CD4-positive, CD25-positive, alpha-beta regulatory T cell (primary cell): Measurements from ENCODE around the gene BIK. TPM values are rescaled to one million over a fixed set of nuclear protein-coding genes. Genes with fewer than 3 reads are reported as not detected.

Source experiments
- ATAC-seq, 2 donors: fragments of 150-1000 bp; cut with Tn5 transposase; one replicate each; pipeline ENCODE4 v1.10.0; 2021; ENCODE audit warnings: low read depth in 2 of 2, moderate number of reproducible peaks in 2 of 2, moderate library complexity in 1 of 2
- DNase-seq, 3 donors: peaks; one replicate each; pipeline versions ENCODE4 v3.0.0 to v3.0.0-alpha.2; 2012 to 2022; ENCODE audit warnings: mixed read lengths in 1 of 3
- H3K27ac ChIP-seq: one replicate; pipeline ENCODE4 v1.7.0; 2013; ENCODE audit warnings: mild to moderate bottlenecking, low read length; ENCODE audit not compliant: insufficient read depth, poor library complexity, severe bottlenecking
- H3K27me3 ChIP-seq: one replicate; pipeline ENCODE4 v1.7.0; 2013; ENCODE audit warnings: low read length; ENCODE audit not compliant: control insufficient read depth, insufficient read depth
- H3K36me3 ChIP-seq: one replicate; pipeline ENCODE4 v1.7.0; 2013; ENCODE audit warnings: mild to moderate bottlenecking, low read length, moderate library complexity; ENCODE audit not compliant: control insufficient read depth, insufficient read depth
- H3K4me1 ChIP-seq: 2 replicates; pipeline ENCODE4 v1.7.0; 2013; ENCODE audit warnings: mild to moderate bottlenecking, low read length; ENCODE audit not compliant: insufficient read depth, control insufficient read depth, poor library complexity, severe bottlenecking
- H3K4me3 ChIP-seq: one replicate; pipeline ENCODE4 v1.7.0; 2013; ENCODE audit warnings: low read depth, mild to moderate bottlenecking, low read length, moderate library complexity
- H3K9me3 ChIP-seq, 2 experiments: 1 replicate in 1 of 2; 2 replicates in 1 of 2; pipeline ENCODE4 v1.7.0; 2013; ENCODE audit warnings: low read length in 2 of 2, mild to moderate bottlenecking in 1 of 2, moderate library complexity in 1 of 2; ENCODE audit not compliant: control insufficient read depth in 2 of 2
- H3K27ac Mint-ChIP-seq, 3 donors: one replicate each; pipeline ENCODE4 v1.8.0; 2020 to 2022; ENCODE audit warnings: mild to moderate bottlenecking in 3 of 3, mixed read lengths in 3 of 3, moderate library complexity in 2 of 3
- H3K27me3 Mint-ChIP-seq: one replicate; pipeline ENCODE4 v1.8.0; 2022; ENCODE audit warnings: mild to moderate bottlenecking, mixed read lengths
- H3K36me3 Mint-ChIP-seq: one replicate; pipeline ENCODE4 v1.8.0; 2020; ENCODE audit warnings: mixed read lengths
- H3K4me1 Mint-ChIP-seq, 4 donors: one replicate each; pipeline ENCODE4 v1.8.0; 2020 to 2022; ENCODE audit warnings: mixed read lengths in 4 of 4, mild to moderate bottlenecking in 1 of 4
- H3K4me3 Mint-ChIP-seq, 4 donors: one replicate each; pipeline ENCODE4 v1.8.0; 2020 to 2022; ENCODE audit warnings: mild to moderate bottlenecking in 4 of 4, mixed read lengths in 4 of 4, moderate library complexity in 3 of 4
- H3K9me3 Mint-ChIP-seq, 7 donors: one replicate each; pipeline ENCODE4 v1.8.0; 2020 to 2022; ENCODE audit warnings: mixed read lengths in 7 of 7, mild to moderate bottlenecking in 3 of 7, moderate library complexity in 2 of 7
- polyA plus RNA-seq, 4 donors: library from polyadenylated mRNA; unstranded; fragments of 300-500 nt; fragmentation: Illumina TruSeq; gene quantifications; one replicate each; pipeline ENCODE4 v1.2.3, GENCODE V29; 2021
- total RNA-seq: library from RNA; stranded (reverse); gene quantifications from one replicate; pipeline ENCODE4 v1.2.3, GENCODE V29; 2022

The BIK gene
- total and polyA plus RNA-seq, 5 donors from 2014 or later, result 1.7 to 10.0 (median 6.4) TPM

DNA sequence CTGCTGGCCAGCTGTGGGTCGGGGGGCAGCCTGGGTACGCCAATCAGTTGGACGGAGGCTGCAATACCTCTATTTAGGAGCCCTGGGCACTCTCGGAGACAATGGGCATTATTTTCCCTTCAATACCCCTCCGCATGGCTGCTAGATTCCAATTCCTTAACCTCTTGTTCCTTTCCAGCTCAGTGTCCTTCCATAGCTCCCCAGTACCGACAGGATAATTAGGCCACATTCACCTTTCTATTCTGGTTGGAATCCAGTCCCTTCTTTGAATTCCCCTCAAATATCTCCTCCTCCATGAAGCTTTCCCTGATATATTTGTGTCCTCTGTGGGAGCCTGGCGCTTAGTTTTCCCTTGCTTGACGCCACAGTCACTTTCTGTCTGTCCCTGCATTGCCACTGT, 4.2 kb upstream of the BIK start:
- Mint-ChIP-seq H3K9me3 (no peaks in the 10 kb centered on the region), H3K4me1 (peaks cover 5 to 20% (median 9%) of the 10 kb centered on the region in 4 donors), H3K27ac (no peak overlapping the region), H3K27me3 (no peaks in the 10 kb centered on the region), H3K4me3 (peak overlapping the region in 1 of 4 donors; percentile 6), H3K36me3 (no peaks in the 10 kb centered on the region)
- peaks cover 23% of the 10 kb centered on the region for H3K4me1 ChIP-seq
- ATAC-seq (no peak), DNase-seq (no peak)
- no peak overlapping the region for H3K4me3 ChIP-seq
- H3K27me3 ChIP-seq, result no peaks in the 10 kb centered on the region
- no peaks in the 10 kb centered on the region for H3K36me3 ChIP-seq
- H3K9me3 ChIP-seq, result no peaks in the 10 kb centered on the region
- no peak overlapping the region for H3K27ac ChIP-seq

- Mint-ChIP-seq H3K27me3 (peaks cover 4% of the 10 kb centered on the region), H3K4me3 (peak overlapping the region; percentile 3 to 73 (median 60)), H3K27ac (no peak overlapping the region), H3K4me1 (peaks cover 0 to 11% (median 4%) of the 10 kb centered on the region in 4 donors), H3K9me3 (no peaks in the 10 kb centered on the region), H3K36me3 (no peaks in the 10 kb centered on the region)
- DNase-seq (no peak), ATAC-seq (no peak)
- no peaks in the 10 kb centered on the region for H3K9me3 ChIP-seq
- H3K27me3 ChIP-seq, result no peaks in the 10 kb centered on the region
- H3K4me3 ChIP-seq, result no peak overlapping the region
- H3K4me1 ChIP-seq, result peaks cover 18% of the 10 kb centered on the region
- no peak overlapping the region for H3K27ac ChIP-seq
- no peaks in the 10 kb centered on the region for H3K36me3 ChIP-seq
Observed at GRCh38 chr22:43109511-43109910, 1.0 kb upstream of the BIK start.

GRCh38 chr22:43109921-43110443, 568 bp upstream of the BIK start:
- no peak for DNase-seq

DNA sequence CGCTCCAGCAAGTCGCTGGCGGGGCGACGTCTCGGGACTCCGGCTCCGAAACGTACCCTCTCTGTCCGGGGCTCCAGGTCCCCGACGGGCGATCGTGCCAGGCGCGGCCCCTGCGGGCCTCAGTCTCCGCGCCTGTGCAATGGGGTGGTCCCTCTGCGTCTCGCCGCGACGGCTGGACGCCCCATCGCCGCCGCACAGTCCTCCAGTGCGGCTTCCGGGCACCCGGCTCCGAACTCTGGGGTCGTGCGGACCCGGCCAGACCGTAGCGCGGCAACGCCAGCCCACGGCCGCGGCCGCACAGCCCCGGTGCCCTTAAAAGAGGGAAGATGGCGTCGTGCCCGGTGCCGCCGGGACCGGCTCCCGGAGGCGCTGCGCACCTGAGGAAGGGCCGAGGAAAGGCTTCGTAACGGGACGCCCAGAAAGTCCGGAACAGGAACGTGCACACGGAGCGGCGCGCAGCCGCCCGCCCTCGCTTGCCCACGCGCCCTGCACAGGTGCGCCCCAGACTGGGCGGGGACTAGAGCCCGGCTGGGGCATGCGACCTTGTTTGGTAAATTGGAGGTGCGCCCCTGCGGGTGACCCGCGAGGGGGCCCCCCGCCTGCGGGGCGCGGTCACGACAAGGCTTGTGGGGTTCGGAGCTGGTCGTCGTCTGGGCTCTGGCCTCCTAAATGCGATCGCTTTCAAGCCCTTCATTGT, 525 bp downstream of the BIK start:
- Mint-ChIP-seq H3K27me3 (peaks cover 4% of the 10 kb centered on the region), H3K4me3 (peak overlapping the region; percentile 78 to 88 (median 84))
- H3K27ac ChIP-seq, result no peak overlapping the region

More at GRCh38 chr22:43109921-43110443, 568 bp upstream of the BIK start:
- H3K9me3 ChIP-seq, result no peaks in the 10 kb centered on the region
- H3K4me1 Mint-ChIP-seq, result peaks cover 0 to 9% (median 4%) of the 10 kb centered on the region in 4 donors
- H3K27me3 Mint-ChIP-seq, result peaks cover 4% of the 10 kb centered on the region
- ATAC-seq, result no peak
- H3K27ac ChIP-seq, result no peak overlapping the region
- peak overlapping the region; percentile 67 for H3K4me3 ChIP-seq
- H3K27me3 ChIP-seq, result no peaks in the 10 kb centered on the region
- H3K4me1 ChIP-seq, result peaks cover 18% of the 10 kb centered on the region
- no peak overlapping the region for H3K27ac Mint-ChIP-seq
- peak overlapping the region; percentile 81 to 87 (median 86) for H3K4me3 Mint-ChIP-seq
- H3K36me3 ChIP-seq, result no peaks in the 10 kb centered on the region
- H3K36me3 Mint-ChIP-seq, result no peaks in the 10 kb centered on the region
- H3K9me3 Mint-ChIP-seq, result no peaks in the 10 kb centered on the region

DNA sequence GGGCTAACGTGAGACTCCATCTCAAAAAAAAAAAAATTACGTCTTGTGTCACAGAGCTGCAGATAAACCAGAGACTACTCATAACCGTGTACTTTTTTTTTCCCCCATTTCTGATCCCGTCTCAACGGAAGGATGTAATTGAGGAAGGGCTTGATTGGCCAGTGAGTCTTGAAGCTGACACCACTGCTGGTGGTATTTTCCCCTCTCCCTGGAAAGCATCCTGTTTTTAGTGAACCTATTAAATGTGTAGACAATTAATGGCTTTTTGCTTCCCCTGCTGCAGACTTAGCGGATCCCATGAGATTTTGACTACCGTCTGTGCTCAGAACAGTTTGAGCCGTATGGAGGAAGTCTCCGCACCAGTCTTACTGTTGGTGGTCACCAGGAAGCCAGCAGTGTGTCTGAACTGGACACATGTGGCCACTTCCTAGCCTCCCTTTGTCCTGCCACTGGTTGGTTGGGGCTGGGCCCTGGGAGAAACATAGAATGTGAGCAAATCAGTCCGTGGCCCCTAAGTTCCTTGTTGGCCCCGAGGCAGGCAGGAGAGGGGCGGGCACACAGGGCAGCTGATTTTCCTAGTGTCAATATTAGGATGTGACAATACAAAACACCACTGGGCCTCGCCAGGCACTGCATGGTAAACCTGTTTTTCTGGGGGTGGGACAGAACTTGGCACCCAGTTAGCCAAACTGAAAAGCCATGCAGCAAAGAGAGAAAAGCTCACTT, 3.1 kb downstream of the BIK start:
- H3K27me3 ChIP-seq, result no peaks in the 10 kb centered on the region
- DNase-seq (no peak), ATAC-seq (no peak)
- Mint-ChIP-seq H3K4me3 (peak overlapping the region in 2 of 4 donors; percentile 44 to 88), H3K27me3 (peaks cover 4% of the 10 kb centered on the region), H3K9me3 (no peaks in the 10 kb centered on the region), H3K27ac (peak overlapping the region in 1 of 3 donors; percentile 38), H3K36me3 (no peaks in the 10 kb centered on the region), H3K4me1 (peaks cover 0 to 11% (median 4%) of the 10 kb centered on the region in 4 donors)
- H3K4me3 ChIP-seq, result no peak overlapping the region
- H3K4me1 ChIP-seq, result peaks cover 18% of the 10 kb centered on the region
- no peaks in the 10 kb centered on the region for H3K36me3 ChIP-seq
- H3K27ac ChIP-seq, result no peak overlapping the region
- no peaks in the 10 kb centered on the region for H3K9me3 ChIP-seq

More for the DNA sequence above, 525 bp downstream of the BIK start:
- Histone ChIP-seq H3K4me1 (peaks cover 18% of the 10 kb centered on the region), H3K27me3 (no peaks in the 10 kb centered on the region), H3K9me3 (no peaks in the 10 kb centered on the region), H3K36me3 (no peaks in the 10 kb centered on the region), H3K4me3 (peak overlapping the region; percentile 57)
- Mint-ChIP-seq H3K9me3 (no peaks in the 10 kb centered on the region), H3K36me3 (no peaks in the 10 kb centered on the region), H3K4me1 (peaks cover 0 to 9% (median 4%) of the 10 kb centered on the region in 4 donors), H3K27ac (peak overlapping the region in 1 of 3 donors; percentile 82)
- DNase-seq (peak; percentile 36 to 57 (median 47)), ATAC-seq (peak; percentile 79 to 80)

DNA sequence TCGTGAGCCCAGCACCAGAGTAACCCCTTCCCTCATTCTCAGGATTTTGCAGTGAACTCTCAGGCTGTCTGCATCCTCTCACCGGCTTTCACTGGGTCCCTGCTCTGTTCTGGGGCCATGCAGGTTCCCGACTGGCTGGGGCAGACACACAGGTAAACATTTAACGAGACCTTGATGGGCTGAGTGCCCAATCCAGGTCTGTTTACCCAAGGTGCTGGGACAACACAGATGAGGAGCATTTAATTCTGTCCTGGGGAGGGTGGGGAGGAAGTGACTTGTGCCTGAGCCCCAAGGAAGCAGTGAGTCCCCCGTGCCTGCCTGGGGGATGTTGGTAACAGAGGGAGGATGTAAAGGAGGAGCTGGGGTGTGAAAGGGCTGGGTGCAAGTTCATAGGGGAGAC, 4.4 kb downstream of the BIK start:
- no peak for ATAC-seq
- Histone ChIP-seq H3K4me3 (no peak overlapping the region), H3K36me3 (no peaks in the 10 kb centered on the region), H3K4me1 (peaks cover 17% of the 10 kb centered on the region), H3K27ac (no peak overlapping the region), H3K9me3 (no peaks in the 10 kb centered on the region), H3K27me3 (no peaks in the 10 kb centered on the region)
- Mint-ChIP-seq H3K4me1 (peaks cover 0 to 20% (median 4%) of the 10 kb centered on the region in 4 donors), H3K27me3 (peaks cover 4% of the 10 kb centered on the region), H3K36me3 (no peaks in the 10 kb centered on the region), H3K4me3 (no peak overlapping the region), H3K9me3 (no peaks in the 10 kb centered on the region), H3K27ac (no peak overlapping the region)
- DNase-seq, result no peak

- ATAC-seq, result no peak
- H3K4me1 ChIP-seq, result no peaks in the 10 kb centered on the region
Observed at GRCh38 chr22:43116932-43117331, 6.4 kb downstream of the BIK start.

More at GRCh38 chr22:43116932-43117331, 6.4 kb downstream of the BIK start:
- H3K27ac ChIP-seq, result no peak overlapping the region
- Mint-ChIP-seq H3K4me1 (peaks cover 0 to 13% (median 0%) of the 10 kb centered on the region in 4 donors), H3K9me3 (no peaks in the 10 kb centered on the region), H3K36me3 (no peaks in the 10 kb centered on the region), H3K4me3 (no peak overlapping the region), H3K27ac (no peak overlapping the region), H3K27me3 (peaks cover 4% of the 10 kb centered on the region)
- no peaks in the 10 kb centered on the region for H3K36me3 ChIP-seq
- H3K4me3 ChIP-seq, result no peak overlapping the region
- no peak for DNase-seq
- no peaks in the 10 kb centered on the region for H3K9me3 ChIP-seq
- H3K27me3 ChIP-seq, result no peaks in the 10 kb centered on the region
